ENCODE results near the gene ST6GALNAC3.

ST6GALNAC3 gene

DNA sequence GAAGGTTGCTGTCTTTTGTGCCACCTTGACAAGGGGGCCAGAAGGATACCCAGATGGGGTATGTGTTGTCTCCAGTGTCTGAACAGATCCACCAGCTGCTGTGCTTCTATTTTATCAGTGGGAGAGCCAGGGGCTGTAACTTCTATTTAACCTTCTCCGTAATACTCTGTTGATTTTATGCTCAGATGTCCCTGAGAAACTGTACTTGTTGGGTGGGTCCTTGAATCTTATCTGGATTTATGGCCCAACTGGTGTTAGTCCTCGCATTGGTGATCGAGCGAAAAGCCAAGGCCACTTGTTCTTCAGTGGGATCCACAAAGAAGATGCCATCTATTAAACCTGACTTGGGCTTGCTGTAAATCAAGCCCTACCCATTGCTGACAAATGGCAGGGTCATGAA, 56.4 kb downstream of the ST6GALNAC3 start:
- Mint-ChIP-seq H3K9me3 (no peaks in the 10 kb centered on the region), H3K36me3 (no peaks in the 10 kb centered on the region), H3K27ac (no peak overlapping the region), H3K4me3 (no peak overlapping the region), H3K4me1 (no peaks in the 10 kb centered on the region), H3K27me3 (no peaks in the 10 kb centered on the region)
- CTCF ChIA-PET: no interaction called here
- DNase-seq: no peak

GRCh38 chr1:76133977-76134376, 59.4 kb downstream of the ST6GALNAC3 start:
- H3K4me3 Mint-ChIP-seq: no peak overlapping the region
- H3K27ac Mint-ChIP-seq: no peak overlapping the region
- no peaks in the 10 kb centered on the region for H3K4me1 Mint-ChIP-seq
- no peaks in the 10 kb centered on the region for H3K9me3 Mint-ChIP-seq
- no peaks in the 10 kb centered on the region for H3K27me3 Mint-ChIP-seq
- DNase-seq: no peak
- CTCF ChIA-PET: no interaction called here
- H3K36me3 Mint-ChIP-seq: no peaks in the 10 kb centered on the region

DNA sequence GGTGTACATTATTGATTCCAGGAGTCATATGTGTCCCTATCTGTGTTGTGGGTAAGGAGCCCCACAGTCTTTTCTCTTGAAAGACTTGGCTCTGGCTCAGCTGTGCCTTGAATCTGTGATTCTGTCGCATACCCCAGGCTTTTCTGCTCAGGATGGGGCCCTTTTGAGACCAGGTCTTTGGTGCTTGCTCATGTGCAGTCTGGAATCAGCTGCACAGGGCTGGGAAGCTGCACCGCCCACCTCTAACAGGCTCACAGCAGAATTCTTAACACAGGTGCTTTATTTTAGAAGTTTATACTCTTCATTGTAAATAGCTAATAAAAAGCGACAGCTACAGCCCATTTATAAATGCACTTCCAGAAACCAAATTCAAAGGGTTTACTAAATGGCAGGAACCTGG, 61.3 kb downstream of the ST6GALNAC3 start:
- DNase-seq: no peak
- Mint-ChIP-seq H3K4me1 (no peaks in the 10 kb centered on the region), H3K9me3 (no peaks in the 10 kb centered on the region), H3K4me3 (no peak overlapping the region), H3K27ac (no peak overlapping the region), H3K27me3 (no peaks in the 10 kb centered on the region), H3K36me3 (no peaks in the 10 kb centered on the region)
- CTCF ChIA-PET: no interaction called here

- Mint-ChIP-seq H3K4me1 (no peaks in the 10 kb centered on the region), H3K4me3 (no peak overlapping the region), H3K36me3 (no peaks in the 10 kb centered on the region), H3K27me3 (no peaks in the 10 kb centered on the region), H3K9me3 (no peaks in the 10 kb centered on the region), H3K27ac (no peak overlapping the region)
- DNase-seq: no peak
- CTCF ChIA-PET: interaction anchor here (0.6 kb wide), 1 partner anchor 77 kb away, joined by 4 read pairs; no protein-coding TSS in a partner anchor
These were observed 62.3 kb downstream of the ST6GALNAC3 start for GRCh38 chr1:76136894-76137293.

DNA sequence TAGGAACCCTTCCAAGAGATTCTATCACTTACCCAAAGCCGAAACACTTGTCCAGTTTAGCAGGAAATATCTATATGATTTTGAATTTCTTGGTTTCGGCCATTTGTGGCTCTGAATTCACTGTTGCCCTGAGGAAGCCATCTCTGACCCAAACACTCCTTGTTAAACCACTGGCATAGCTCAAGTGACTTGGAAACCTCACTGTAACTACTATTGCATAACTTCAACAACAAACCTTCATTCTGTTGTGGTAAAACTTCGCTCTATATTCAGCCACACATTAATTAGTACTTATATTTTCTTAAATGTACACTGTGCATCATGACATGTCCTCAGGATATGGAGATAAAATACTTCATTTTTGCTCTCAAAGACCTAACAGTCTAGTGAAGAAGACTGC, 63.2 kb downstream of the ST6GALNAC3 start:
- Mint-ChIP-seq H3K9me3 (no peaks in the 10 kb centered on the region), H3K27ac (no peak overlapping the region), H3K27me3 (no peaks in the 10 kb centered on the region), H3K4me3 (no peak overlapping the region), H3K4me1 (no peaks in the 10 kb centered on the region), H3K36me3 (no peaks in the 10 kb centered on the region)
- CTCF ChIA-PET: no interaction called here
- DNase-seq: no peak

- CTCF ChIA-PET: no interaction called here
These were observed 63.7 kb downstream of the ST6GALNAC3 start for GRCh38 chr1:76138217-76138616.

DNA sequence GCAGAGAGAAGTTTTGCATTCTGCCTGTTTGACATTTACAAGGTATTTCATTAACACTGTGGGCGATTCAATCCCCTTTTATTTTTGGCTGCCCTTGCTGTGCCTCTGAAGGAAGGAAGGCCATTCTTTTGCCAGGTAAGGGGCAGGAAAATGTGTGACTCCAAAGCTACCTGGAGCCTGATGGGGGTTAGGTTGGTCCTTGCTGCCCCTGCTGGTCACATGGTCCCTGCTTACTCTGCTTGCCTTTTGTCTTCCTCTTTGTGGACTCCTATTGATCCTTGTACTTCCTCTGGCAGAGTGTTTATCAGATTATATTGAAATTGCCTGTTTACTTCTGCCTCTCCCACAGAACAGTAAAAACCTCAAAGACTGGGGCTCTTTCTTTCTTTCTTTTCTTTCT, 65.7 kb downstream of the ST6GALNAC3 start:
- peaks cover 3% of the 10 kb centered on the region for H3K27me3 Mint-ChIP-seq
- no peak overlapping the region for H3K27ac Mint-ChIP-seq
- H3K36me3 Mint-ChIP-seq: no peaks in the 10 kb centered on the region
- CTCF ChIA-PET: no interaction called here
- H3K4me1 Mint-ChIP-seq: no peaks in the 10 kb centered on the region
- no peaks in the 10 kb centered on the region for H3K9me3 Mint-ChIP-seq
- no peak overlapping the region for H3K4me3 Mint-ChIP-seq
- no peak for DNase-seq

More at GRCh38 chr1:76138217-76138616, 63.7 kb downstream of the ST6GALNAC3 start:
- Mint-ChIP-seq H3K27ac (no peak overlapping the region), H3K9me3 (no peaks in the 10 kb centered on the region), H3K27me3 (no peaks in the 10 kb centered on the region), H3K4me3 (no peak overlapping the region), H3K4me1 (no peaks in the 10 kb centered on the region), H3K36me3 (no peaks in the 10 kb centered on the region)
- no peak for DNase-seq

DNA sequence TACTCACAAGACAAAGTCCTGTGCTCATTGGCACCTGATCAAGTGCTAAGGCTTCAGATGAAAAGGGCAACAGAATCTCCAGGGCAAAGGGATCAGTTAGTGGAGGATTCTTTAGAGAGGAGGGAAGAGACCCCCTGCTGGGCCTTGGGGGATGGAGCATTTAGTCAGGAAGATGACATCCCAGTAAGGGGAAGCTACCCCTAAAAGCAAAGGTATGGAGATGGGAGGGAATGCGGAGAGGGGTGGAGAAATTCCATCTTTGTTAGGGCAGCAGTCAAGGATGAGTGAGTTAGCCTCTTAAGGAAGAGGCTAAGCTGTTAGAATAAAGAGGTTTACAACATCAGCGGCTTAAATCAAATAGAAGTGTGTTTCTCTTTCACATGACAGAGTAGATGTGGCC, 67.4 kb downstream of the ST6GALNAC3 start:
- Mint-ChIP-seq H3K27ac (no peak overlapping the region), H3K4me3 (no peak overlapping the region), H3K4me1 (no peaks in the 10 kb centered on the region), H3K36me3 (no peaks in the 10 kb centered on the region), H3K27me3 (peaks cover 7% of the 10 kb centered on the region), H3K9me3 (no peaks in the 10 kb centered on the region)
- DNase-seq: no peak
- CTCF ChIA-PET: no interaction called here

GRCh38 chr1:76142771-76143540, 68.4 kb downstream of the ST6GALNAC3 start:
- CTCF ChIA-PET: interaction anchor here (1.6 kb wide), 1 partner anchor 11 kb away, joined by 4 read pairs; no protein-coding TSS in a partner anchor
- no peak for DNase-seq
- H3K9me3 Mint-ChIP-seq: no peaks in the 10 kb centered on the region
- no peak overlapping the region for H3K4me3 Mint-ChIP-seq
- H3K36me3 Mint-ChIP-seq: no peaks in the 10 kb centered on the region
- H3K27me3 Mint-ChIP-seq: peaks cover 7% of the 10 kb centered on the region
- no peak overlapping the region for H3K27ac Mint-ChIP-seq
- H3K4me1 Mint-ChIP-seq: no peaks in the 10 kb centered on the region

GRCh38 chr1:76144247-76144646, 69.7 kb downstream of the ST6GALNAC3 start:
- Mint-ChIP-seq H3K9me3 (no peaks in the 10 kb centered on the region), H3K36me3 (no peaks in the 10 kb centered on the region), H3K27me3 (peaks cover 7% of the 10 kb centered on the region), H3K4me1 (no peaks in the 10 kb centered on the region), H3K27ac (no peak overlapping the region), H3K4me3 (no peak overlapping the region)
- CTCF ChIA-PET: interaction anchor here (1.6 kb wide), 1 partner anchor 10 kb away, joined by 4 read pairs; no protein-coding TSS in a partner anchor
- no peak for DNase-seq

- Mint-ChIP-seq H3K27ac (no peak overlapping the region), H3K4me3 (no peak overlapping the region), H3K36me3 (no peaks in the 10 kb centered on the region), H3K4me1 (no peaks in the 10 kb centered on the region), H3K27me3 (peaks cover 7% of the 10 kb centered on the region), H3K9me3 (no peaks in the 10 kb centered on the region)
- DNase-seq: no peak
- CTCF ChIA-PET: no interaction called here
These were observed 70.8 kb downstream of the ST6GALNAC3 start for GRCh38 chr1:76145332-76145731.

DNA sequence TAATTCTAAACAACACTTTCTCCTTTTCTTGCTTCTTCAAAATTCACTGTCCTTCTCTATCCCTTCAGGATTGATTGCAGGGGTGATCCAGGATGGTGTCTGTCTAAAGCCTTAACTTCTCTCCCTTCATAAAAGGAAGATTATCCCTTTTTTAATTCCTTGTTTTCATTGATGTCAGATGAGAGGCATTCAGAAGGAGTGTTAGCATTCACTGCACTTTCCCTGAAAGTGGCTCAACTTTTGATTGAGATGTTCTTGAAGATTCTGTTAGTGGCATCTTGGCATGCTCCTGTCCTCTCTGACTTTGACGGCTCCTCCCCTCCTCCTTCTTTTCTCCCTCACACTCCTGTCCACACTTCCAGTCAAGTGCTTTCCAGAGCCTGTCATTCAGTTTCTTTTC, 71.6 kb downstream of the ST6GALNAC3 start:
- peaks cover 7% of the 10 kb centered on the region for H3K27me3 Mint-ChIP-seq

GRCh38 chr1:76147917-76148316, 73.4 kb downstream of the ST6GALNAC3 start:
- Mint-ChIP-seq H3K4me1 (no peaks in the 10 kb centered on the region), H3K4me3 (no peak overlapping the region)
- CTCF ChIA-PET: no interaction called here

More for the DNA sequence above, 71.6 kb downstream of the ST6GALNAC3 start:
- Mint-ChIP-seq H3K4me3 (no peak overlapping the region), H3K9me3 (no peaks in the 10 kb centered on the region), H3K27ac (no peak overlapping the region), H3K36me3 (no peaks in the 10 kb centered on the region), H3K4me1 (no peaks in the 10 kb centered on the region)
- CTCF ChIA-PET: no interaction called here
- no peak for DNase-seq

DNA sequence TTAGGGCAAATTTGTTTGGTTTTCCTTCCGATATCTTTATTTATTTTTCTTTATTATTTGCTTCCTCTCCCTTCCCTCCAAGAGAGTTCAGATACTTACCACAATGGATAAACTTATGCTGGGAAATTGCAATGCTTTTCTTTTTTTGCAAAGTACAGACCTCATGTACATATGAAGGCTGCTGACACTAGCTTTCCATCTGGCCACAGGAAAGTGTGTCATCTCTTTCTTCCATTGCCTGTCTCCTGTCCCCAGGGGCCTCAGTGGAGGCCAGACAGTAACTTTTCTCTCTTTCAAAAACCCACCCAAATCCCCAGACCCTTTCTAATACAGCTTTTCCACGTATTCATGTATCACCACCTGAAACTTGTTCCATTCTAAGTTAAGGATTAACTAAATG, 73.9 kb downstream of the ST6GALNAC3 start:
- no peaks in the 10 kb centered on the region for H3K36me3 Mint-ChIP-seq
- CTCF ChIA-PET: no interaction called here
- H3K4me3 Mint-ChIP-seq: no peak overlapping the region
- H3K9me3 Mint-ChIP-seq: no peaks in the 10 kb centered on the region
- peaks cover 7% of the 10 kb centered on the region for H3K27me3 Mint-ChIP-seq
- no peak overlapping the region for H3K27ac Mint-ChIP-seq
- H3K4me1 Mint-ChIP-seq: no peaks in the 10 kb centered on the region
- no peak for DNase-seq

More at GRCh38 chr1:76147917-76148316, 73.4 kb downstream of the ST6GALNAC3 start:
- no peak for DNase-seq
- Mint-ChIP-seq H3K9me3 (no peaks in the 10 kb centered on the region), H3K27ac (no peak overlapping the region), H3K36me3 (no peaks in the 10 kb centered on the region), H3K27me3 (peaks cover 7% of the 10 kb centered on the region)

GRCh38 chr1:76153841-76154205, 79.3 kb downstream of the ST6GALNAC3 start:
- H3K4me1 Mint-ChIP-seq: peaks cover 14% of the 10 kb centered on the region
- DNase-seq: no peak
- H3K9me3 Mint-ChIP-seq: no peaks in the 10 kb centered on the region
- CTCF ChIA-PET: interaction anchor here (0.7 to 3.5 kb wide), 30 partner anchors 10 to 1066 kb away, joined by 3 to 31 read pairs (median 4); no protein-coding TSS in a partner anchor
- H3K27me3 Mint-ChIP-seq: peaks cover 3% of the 10 kb centered on the region
- no peak overlapping the region for H3K27ac Mint-ChIP-seq
- H3K36me3 Mint-ChIP-seq: no peaks in the 10 kb centered on the region
- no peak overlapping the region for H3K4me3 Mint-ChIP-seq
